ENCODE data around the gene TCF3.

TCF3 gene

DNA sequence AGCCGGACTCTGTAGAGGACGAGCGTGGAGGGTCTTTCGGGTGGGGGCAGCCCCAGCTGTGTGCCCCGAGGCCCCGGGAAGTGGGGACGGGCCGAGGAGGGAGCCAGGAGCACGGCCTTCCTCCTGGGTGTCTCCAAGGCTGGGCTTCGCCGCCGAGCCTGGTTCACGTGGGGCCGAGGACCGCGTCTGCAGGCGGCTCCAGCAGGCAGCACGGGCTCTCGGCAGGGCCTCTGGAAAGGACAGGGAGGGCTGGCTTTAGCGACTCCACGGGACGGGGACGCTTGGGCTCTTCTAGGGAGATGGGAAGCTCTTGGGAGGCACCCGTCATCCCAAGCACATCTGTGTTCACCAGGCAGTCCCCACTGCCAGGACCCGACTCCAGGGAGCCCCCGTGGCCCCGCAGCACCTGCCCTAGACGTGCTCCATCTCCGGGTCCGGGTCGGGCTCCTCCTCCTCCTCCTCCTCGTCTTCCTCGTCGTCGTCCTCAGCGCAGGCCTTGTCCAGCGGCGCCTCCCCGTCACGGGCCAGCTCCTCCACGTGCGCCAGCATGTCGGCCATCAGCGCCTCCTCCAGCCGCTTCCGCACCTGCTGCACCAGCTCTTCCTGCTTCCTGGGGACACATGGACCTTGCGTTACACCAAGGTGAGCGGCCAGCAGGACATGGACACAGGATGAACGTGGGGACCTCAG lies 74.3 kb downstream of the TCF3 start:
- DNase-seq = no peak

GRCh38 chr19:1577090-1577928 lies 75.1 kb downstream of the TCF3 start:
- DNase-seq = no peak

GRCh38 chr19:1576242-1577089 lies 75.9 kb downstream of the TCF3 start:
- no peak for DNase-seq

GRCh38 chr19:1575323-1576241 lies 76.8 kb downstream of the TCF3 start:
- no peak for DNase-seq

DNA sequence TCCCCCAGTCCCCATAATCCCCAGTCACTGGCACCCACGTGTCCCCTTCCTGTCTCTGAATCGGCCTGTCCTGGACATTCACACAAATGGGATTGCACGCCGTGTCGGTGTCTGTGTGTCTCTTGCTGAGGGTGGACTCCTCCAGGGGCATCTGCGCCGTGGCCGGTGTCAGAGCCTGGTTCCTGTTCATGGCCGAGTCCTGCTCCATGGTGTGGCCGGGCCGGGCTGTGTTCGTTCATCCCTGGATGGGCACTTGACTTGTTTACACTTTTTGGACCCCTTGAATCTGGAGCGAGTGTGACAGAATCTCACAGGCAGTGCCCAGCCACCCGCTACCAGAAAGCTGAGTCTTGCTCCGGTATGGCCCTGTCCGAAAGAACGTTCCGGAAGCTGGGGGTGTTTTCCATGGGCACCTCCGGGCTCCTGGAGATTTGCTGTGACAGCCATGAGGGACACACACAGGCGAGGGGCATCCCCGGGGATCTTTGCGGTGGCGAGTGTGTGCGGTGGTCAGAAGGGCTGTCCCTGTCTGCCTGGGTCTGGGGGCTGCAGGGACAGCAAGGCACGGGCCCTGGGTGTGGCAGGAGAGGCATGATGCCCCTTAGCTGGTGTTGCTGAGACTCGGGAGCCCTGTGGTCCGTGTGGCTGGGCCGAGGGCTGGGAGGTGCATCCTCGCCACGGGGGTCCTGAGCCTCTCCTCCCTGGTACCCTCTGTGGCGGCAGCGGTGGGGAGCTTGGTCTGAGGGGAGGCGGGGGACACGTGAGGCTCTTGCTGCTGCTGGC lies 77.9 kb downstream of the TCF3 start:
- no peak for DNase-seq

DNA sequence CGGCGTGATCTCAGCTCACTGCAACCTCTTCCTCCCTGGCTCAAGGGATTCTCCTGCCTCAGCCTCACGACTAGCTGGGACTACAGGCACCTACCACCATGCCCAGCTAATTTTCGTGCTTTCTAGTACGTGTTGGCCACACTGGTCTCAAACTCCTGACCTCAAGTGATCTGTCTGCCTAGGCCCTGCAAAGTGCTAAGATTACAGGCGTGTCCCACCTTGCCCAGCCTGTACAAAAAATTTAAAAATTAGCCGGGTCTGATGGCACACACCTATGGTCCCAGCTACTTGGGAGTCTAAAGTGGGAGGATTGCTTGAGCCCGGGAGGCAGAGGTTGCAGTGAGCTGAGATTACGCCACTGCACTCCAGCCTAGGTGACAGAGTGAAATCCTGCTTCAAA lies 79.6 kb downstream of the TCF3 start:
- no peak for DNase-seq

GRCh38 chr19:1571358-1571757 lies 81.1 kb downstream of the TCF3 start:
- no peak for DNase-seq

DNA sequence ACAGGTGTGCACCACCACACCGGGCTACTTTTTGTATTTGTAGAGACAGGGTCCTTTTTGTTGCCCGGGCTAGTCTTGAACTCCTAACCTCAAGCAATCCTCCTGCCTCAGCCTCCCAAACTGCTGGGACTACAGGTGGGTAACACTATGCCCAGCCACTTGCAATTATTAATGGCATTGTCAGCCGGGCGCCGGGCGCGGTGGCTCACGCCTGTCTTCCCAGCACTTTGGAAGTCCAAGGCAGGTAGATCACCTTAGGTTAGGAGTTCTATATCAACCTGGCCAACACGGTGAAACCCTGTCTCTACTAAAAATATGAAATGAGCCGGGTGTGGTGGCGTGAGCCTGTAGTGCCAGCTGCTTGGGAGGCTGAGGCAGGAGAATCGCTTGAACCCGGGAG lies 81.6 kb downstream of the TCF3 start:
- DNase-seq = no peak

GRCh38 chr19:1569997-1570396 lies 82.4 kb downstream of the TCF3 start:
- no peak for DNase-seq

DNA sequence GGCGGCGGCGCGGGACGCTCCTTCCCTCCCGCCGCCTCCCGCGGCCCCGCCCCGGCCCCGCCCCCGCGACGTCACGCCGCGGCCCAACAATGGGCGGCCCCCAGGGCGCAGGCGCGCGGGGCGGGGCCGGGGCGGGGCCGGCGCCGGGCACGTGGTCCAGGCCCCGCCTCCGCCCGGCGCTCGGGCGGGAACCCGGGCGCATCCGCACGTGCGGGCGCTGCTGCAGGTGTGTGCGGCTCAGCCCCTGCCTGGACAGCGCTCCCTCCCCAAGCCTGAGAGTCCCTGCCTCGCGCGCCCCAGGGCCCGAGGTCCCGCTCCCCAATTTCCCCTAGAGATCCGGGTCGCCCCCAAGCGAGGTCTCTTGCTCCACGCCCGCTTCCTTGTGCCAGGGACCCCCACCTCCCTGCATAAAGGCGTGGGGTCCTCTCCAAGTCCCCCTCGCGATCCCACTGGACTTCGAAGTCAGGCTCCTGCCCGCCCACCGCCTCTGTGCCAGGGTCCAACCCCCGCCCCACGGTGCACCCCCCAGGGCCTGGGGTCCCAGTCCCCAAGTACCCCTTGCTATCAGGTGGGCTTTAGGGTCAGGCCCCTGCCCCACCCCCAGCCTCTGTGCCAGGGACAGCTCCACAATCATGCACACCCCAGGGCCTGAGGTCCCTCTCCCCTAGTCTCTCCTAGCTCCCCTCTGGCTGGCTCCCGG lies 83.9 kb downstream of the TCF3 start, which contains the start of gene MEX3D:
TSS of gene MEX3D (minus strand) at position 6 of the 700 bp plus-strand sequence. CDS start 267 bp downstream, outside the sequence.
- no peak for DNase-seq

- no peak for DNase-seq
Measured at GRCh38 chr19:1567848-1568227, 84.6 kb downstream of the TCF3 start.

GRCh38 chr19:1567116-1567847 lies 85.1 kb downstream of the TCF3 start:
- no peak for DNase-seq

- no peak for DNase-seq
Measured at GRCh38 chr19:1566392-1567115, 85.9 kb downstream of the TCF3 start.

DNA sequence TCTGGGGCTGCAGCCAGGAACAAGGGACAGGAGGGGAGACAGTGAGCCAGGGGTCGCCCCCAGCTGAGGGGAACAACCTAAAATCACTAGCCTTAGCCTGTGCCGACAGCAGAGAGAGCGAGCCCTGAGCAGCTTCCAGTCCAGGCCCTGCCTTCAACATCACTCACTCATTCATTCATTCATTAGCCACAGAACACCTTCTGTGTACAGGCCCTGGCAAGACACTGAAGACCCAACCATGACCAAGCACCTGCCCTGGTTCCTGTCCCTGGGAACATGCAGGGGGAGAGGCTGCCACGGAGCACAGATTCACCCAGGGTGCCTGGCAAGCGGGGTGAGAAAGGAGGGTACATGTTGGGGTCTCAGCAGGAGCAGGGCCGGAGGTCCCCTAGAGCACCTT lies 89.2 kb downstream of the TCF3 start:
- DNase-seq = no peak

DNA sequence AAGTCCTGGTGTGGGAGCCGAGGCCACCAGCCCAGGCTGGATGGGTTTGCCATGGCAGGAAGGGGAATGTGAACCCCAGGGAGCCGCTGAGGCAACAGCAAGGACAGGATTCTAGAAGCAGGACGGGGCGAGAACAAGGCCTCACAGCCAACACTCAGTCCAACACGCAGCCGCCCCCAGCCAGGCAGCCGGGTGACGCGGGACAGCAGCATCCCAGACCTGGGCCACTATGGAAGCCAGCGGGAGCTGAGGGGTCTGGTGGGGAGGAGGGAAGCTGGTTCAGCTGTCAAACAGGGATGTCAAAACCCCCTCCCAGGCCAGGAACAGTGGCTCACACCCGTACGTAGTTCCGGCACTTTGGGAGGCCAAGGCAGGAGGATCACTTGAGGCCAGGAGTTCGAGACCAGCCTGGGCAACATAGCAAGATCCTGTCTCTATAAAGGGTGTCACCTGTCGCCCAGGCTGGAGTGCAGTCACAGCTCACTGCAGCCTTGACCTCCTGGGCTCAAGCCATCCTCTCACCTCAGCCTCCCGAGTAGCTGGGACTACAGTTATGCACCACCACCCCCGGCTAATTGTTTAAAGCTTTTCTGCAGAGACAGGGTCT lies 91.1 kb downstream of the TCF3 start:
- no peak for DNase-seq

DNA sequence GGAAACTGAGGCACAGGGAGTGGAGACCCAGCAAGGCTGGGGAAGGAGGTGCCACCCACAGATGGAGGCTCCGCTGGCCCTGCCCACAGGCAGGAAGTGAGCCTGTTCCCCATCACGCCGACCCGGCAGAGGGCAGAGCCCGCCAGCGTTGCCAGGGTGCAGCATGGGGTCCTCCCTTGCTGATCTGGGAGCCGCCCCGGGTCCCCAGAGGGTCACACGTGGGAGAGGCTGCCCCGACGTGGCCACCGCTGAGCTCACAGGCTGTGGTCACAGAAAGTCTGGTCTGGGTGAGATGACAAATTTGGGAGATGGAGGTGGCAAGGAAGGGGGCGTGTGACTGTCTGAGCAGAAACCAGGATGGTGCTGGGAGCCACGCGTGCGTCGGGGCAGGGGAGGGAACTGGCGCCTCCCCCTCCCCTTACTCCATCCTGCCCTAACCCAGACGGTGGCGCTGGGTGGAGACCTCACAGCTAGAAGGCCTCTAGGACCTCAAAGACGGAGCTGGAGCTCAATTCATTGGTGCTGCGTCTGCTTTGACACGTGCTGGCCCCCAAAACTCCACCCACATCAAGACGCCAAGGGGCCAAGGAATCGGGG lies 92.0 kb downstream of the TCF3 start:
- no peak for DNase-seq
